HG02678 (cell line): ENCODE results near the gene CSN2.
A peak's percentile ranks its signal among the peaks of the same experiment; 100 is the strongest.
"Not testable (repeated sequence)": the region's sequence is repeated elsewhere in the genome, so short reads cannot be mapped to it uniquely, and the experiment has no call there.

Experiments used
- ATAC-seq: cut with Tn5 transposase; IDR thresholded peaks from one replicate; pipeline ENCODE4 v1.9.1; 2021; ENCODE audit warnings: mild to moderate bottlenecking, moderate library complexity; ENCODE audit not compliant: unreplicated experiment

CSN2 gene

GRCh38 chr4:69965628-69966027, at the start of gene CSN2:
TSS of gene CSN2 (minus strand) at chr4:69965728. CDS start at chr4:69960995, 4,733 bp downstream.
- no peak for ATAC-seq

- ATAC-seq: no peak
Measured at GRCh38 chr4:70008771-70009170, 43.2 kb upstream of the CSN2 start.

- ATAC-seq: no peak
Measured at GRCh38 chr4:70002507-70002906, 37.0 kb upstream of the CSN2 start.

GRCh38 chr4:70000711-70001110, 35.2 kb upstream of the CSN2 start:
- no peak for ATAC-seq

- no peak for ATAC-seq
Measured at GRCh38 chr4:69999420-69999819, 33.9 kb upstream of the CSN2 start.

- no peak for ATAC-seq
Measured at GRCh38 chr4:69995526-69996016, 30.0 kb upstream of the CSN2 start, which contains the start of gene STATH. TSS of gene STATH (plus strand) at chr4:69995966. CDS start at chr4:69998438, 2,472 bp downstream.

- no peak for ATAC-seq
Measured at GRCh38 chr4:69994782-69995181, 29.3 kb upstream of the CSN2 start.

GRCh38 chr4:69991016-69991415, 25.5 kb upstream of the CSN2 start:
- no peak for ATAC-seq

- no peak for ATAC-seq
Measured at GRCh38 chr4:69986663-69987062, 21.1 kb upstream of the CSN2 start.

- ATAC-seq: no peak
Measured at GRCh38 chr4:69984030-69984443, 18.5 kb upstream of the CSN2 start.

GRCh38 chr4:69977582-69977981, 12.1 kb upstream of the CSN2 start:
- ATAC-seq: no peak

- ATAC-seq: no peak
Measured at GRCh38 chr4:69974631-69975030, 9.1 kb upstream of the CSN2 start.

GRCh38 chr4:69970071-69970470, 4.5 kb upstream of the CSN2 start:
- ATAC-seq: no peak

GRCh38 chr4:69957209-69957608, 8.3 kb downstream of the CSN2 start:
- ATAC-seq: no peak

- no peak for ATAC-seq
Measured at GRCh38 chr4:69951602-69952001, 13.9 kb downstream of the CSN2 start.

GRCh38 chr4:69936566-69936965, 29.0 kb downstream of the CSN2 start:
- ATAC-seq: no peak

GRCh38 chr4:69934150-69934549, 31.4 kb downstream of the CSN2 start:
- no peak for ATAC-seq

- no peak for ATAC-seq
Measured at GRCh38 chr4:69930768-69931167, 34.8 kb downstream of the CSN2 start, which contains the start of gene CSN1S1. TSS of gene CSN1S1 (plus strand) at chr4:69931068. CDS start at chr4:69932556, 1,488 bp downstream.

- not testable (repeated sequence) for ATAC-seq
Measured at GRCh38 chr4:69923782-69924410, 41.6 kb downstream of the CSN2 start.

GRCh38 chr4:69920874-69921273, 44.7 kb downstream of the CSN2 start:
- no peak for ATAC-seq

- ATAC-seq: peak; percentile 87
Measured at GRCh38 chr4:69910016-69910782, 55.3 kb downstream of the CSN2 start.

GRCh38 chr4:69909195-69909594, 56.3 kb downstream of the CSN2 start:
- ATAC-seq: no peak
